ENCODE data around the gene FAT3.

DNA sequence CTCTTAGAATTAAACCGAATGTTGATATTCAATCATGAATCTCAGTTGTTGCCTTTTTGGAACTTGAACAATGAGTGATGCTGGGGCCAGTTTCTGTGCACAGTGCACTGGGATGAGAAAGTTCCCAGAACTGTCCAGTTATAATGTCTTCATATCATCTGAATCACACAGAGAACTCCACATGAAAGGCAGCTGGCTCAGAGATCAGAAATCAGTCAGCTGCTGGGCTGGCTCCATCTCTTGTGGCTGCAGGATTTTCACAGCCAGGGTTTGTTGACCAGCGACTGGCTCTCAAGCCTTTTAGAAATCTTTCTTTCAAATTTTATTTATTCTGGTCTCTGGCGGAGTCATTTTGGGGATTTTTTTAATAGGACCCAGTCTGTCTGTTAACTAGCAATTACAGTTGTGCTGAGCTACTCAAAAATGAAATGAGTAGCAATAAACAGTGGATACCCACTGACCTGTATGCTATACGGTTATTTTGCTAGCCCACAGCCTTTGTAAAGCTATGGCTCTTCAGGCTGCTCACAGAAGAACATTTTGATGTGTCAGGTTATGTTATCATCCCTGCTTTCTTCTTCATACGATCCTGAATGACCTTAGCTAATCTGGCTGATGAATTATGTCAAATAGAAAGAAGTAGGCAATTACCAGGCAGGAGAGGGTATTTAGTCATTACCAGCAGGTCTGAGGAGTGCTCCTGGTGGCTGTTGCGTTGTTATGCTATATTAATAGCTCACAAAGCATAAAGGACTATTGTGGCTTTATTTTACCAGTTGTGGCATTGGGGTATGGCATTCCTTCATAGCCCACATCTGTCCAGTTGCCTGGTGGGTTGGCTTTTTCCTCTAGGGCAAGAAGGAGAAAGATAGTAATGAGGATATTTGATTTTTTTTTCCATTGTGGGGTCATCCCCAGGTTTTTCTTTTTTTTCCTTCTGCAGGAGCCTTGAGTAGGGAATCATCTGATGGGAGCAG is 3.6 kb downstream of the FAT3 start:
- TF ChIP-seq, protein P1, sequence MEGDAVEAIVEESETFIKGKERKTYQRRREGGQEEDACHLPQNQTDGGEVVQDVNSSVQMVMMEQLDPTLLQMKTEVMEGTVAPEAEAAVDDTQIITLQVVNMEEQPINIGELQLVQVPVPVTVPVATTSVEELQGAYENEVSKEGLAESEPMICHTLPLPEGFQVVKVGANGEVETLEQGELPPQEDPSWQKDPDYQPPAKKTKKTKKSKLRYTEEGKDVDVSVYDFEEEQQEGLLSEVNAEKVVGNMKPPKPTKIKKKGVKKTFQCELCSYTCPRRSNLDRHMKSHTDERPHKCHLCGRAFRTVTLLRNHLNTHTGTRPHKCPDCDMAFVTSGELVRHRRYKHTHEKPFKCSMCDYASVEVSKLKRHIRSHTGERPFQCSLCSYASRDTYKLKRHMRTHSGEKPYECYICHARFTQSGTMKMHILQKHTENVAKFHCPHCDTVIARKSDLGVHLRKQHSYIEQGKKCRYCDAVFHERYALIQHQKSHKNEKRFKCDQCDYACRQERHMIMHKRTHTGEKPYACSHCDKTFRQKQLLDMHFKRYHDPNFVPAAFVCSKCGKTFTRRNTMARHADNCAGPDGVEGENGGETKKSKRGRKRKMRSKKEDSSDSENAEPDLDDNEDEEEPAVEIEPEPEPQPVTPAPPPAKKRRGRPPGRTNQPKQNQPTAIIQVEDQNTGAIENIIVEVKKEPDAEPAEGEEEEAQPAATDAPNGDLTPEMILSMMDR (IDR thresholded peaks at IDR 0.05), result no peak
- TF ChIP-seq POLR2AphosphoS5 (IDR thresholded peaks at IDR 0.05) (no peak), POLR2A (IDR thresholded peaks at IDR 0.05) (no peak), EP300 (IDR thresholded peaks at IDR 0.05) (no peak)

Measured in sigmoid colon (tissue), 4 donors.